NCI-H2227 (cell line): ENCODE data around the gene C10orf105.

ENCODE experiments used
- DNase-seq: peaks from one replicate; lab custom pipeline; 2025; ENCODE audit not compliant: unreplicated experiment; lab: John Stamatoyannopoulos, UW

The C10orf105 gene

DNA sequence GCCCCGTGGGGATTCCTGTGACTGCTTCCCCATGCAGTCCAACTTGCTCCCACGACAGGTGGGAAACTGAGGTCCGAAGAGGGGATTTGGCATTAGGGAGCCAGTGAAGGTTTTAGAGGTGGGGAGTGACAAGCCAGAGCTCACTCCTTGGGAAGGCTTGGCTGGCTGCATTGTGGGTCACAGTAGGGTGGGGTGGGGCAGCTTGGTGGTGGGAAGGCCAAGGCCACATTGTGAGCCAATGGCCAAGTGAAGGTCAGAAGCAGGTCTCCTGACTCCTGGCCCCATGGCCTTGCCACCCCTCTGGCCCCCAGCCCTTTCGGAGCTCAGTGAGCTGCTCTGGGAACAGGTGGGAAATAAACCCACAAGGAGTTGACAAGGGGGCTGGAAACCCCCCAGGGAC lies 2.5 kb downstream of the C10orf105 start:
- no peak for DNase-seq

DNA sequence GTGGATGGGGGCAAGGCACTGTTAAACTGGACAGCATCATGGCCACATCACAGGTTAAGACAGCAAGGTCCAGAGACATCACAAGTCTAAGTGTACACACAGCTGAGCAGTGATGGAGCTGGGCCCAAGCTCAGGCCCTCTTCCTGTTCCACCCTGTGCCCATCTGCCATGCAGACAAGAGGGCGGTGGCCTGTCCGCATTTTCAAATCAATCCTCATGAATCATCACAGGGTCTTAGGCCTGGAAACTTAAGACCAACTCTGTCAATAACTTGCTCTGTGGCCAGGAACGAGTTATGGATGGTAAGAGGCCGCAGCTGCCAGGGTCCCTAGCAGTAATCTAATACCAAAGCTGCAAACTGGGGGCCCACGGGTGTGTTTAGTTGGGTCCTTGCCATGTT lies 3.2 kb downstream of the C10orf105 start:
- no peak for DNase-seq

DNA sequence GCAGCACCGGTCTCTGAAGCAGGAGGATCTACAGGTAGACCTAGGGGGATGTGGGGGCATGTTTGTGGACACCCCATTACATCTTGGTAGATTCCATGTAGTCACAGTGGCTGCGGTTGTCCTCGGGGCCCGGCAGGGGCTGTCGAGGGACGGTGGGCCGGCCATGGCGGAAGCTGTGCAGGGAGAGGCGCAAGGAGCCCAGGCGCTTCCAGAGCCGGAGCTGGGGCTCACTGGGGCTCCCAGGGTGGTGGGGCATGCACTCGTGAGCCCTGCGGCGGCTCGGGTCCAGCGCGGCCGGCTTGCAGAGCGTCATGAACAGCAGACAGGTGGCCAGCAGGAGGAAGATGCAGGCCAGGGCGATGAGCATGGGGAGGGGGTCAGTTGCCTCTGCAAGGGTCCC lies 3.7 kb downstream of the C10orf105 start:
- no peak for DNase-seq

GRCh38 chr10:71715026-71715425 lies 4.6 kb downstream of the C10orf105 start:
- no peak for DNase-seq

DNA sequence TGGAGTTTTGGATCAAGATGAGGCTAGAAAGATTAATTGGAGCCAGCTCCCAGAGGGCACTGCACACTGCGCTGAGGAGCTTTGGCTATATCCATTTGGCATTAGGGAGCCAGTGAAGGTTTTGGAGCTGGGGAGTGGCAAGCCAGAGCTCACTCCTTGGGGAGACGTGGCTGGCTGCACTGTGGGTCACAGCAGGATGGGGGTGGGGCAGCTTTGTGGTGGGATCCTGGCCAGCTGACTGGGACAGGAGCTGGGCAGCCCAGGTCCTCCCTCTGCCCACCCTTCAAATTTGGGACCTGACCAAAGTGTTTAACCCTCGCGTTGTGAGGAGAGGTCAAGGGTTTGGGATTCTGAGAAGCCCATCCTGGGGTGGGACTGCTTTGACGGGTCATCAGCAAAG lies 5.0 kb downstream of the C10orf105 start:
- DNase-seq, result no peak

- no peak for DNase-seq
Measured at GRCh38 chr10:71714031-71714410, 5.6 kb downstream of the C10orf105 start.

DNA sequence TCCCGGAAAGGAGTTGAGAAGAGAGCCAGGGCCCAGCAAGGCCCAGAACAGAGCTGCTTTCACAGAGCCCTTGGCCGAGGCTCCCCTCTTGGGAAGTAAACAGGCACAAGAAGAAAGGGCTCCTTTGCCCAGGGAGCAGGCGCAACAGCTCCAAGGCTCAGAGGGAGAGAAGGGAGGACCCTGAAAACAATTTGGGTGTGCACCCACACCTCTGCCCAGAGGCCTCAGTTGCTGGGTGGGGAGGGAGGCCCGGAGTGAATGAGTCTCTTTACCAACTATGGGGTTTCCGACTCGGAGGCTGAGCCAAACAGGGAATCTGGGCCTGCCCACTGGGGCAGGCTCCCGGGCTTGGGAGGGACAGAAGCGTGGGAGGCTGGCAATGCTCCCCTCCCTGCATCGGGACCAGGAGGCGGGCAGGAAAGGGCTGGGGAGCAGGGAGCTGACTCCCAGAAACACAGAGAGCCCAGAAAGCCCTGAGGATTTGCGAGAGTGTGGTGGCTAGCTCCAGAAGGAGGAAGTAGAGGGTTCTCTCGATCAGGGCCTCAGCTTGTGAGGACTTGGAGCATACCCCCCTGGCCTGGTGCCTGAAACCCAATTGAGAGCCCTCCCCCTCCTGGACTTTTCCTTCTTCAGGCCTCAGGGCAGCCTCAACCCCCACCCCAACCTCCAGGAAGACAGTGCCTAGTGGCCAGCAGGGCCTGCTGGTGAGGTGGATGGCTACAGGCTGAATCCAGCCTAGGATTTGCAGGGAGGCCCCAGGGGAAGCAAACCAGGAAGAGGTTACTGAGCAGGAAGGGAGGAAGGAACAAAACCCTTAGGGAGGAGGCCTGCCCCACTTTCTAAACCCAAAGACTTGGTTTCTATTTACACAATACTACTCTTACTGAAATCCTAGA lies 6.2 kb downstream of the C10orf105 start:
- no peak for DNase-seq

GRCh38 chr10:71712572-71713134 lies 6.9 kb downstream of the C10orf105 start:
- DNase-seq, result no peak

DNA sequence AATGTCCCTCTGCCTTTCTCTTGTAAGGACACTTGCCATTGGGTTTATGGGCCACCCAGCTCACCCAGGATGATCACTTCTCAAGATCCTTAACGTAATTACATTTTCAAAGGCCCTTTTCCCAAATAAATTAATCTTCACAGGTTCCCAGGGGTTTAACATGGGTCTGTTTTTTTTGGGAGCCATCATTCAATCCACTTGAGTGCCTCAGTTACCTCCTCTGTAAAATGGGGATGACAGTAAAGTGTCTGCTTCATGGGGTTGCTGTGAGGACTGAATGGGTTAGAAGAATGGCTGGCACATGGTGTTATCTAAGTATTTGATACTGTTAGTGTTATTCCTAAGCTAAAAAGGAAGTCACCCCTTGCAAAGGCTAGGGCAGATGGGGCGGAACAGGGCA lies 7.4 kb downstream of the C10orf105 start:
- DNase-seq, result no peak

DNA sequence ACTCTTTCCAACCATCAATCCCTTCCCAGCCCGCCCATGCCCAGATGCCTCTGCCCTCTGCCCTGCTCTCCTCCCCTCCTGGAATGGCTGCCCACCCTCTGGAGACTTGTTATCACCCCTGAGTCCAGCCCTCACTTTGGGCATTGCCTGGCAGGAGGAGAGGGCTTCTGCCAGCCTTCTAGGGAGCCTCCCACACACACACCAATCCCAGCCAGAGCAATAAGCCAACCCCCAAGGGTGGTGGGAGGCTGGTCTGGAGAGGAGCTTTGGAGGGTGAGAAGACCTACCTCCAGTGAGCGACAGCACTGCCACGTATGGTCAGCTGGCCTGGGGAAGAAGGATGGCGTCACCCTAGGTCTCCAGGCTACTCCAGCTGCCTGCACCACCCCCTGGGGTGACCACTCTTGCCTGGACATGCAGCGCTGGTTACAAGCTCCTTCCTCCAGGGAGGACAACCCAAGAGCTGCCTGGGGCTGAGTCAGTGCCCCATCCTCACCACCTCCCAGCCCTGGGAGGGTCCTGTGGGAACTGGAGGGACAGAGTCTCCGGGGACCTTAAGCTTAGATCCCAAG lies 8.4 kb downstream of the C10orf105 start:
- DNase-seq, result no peak

- DNase-seq, result no peak
Measured at GRCh38 chr10:71710519-71710918, 9.1 kb downstream of the C10orf105 start.

DNA sequence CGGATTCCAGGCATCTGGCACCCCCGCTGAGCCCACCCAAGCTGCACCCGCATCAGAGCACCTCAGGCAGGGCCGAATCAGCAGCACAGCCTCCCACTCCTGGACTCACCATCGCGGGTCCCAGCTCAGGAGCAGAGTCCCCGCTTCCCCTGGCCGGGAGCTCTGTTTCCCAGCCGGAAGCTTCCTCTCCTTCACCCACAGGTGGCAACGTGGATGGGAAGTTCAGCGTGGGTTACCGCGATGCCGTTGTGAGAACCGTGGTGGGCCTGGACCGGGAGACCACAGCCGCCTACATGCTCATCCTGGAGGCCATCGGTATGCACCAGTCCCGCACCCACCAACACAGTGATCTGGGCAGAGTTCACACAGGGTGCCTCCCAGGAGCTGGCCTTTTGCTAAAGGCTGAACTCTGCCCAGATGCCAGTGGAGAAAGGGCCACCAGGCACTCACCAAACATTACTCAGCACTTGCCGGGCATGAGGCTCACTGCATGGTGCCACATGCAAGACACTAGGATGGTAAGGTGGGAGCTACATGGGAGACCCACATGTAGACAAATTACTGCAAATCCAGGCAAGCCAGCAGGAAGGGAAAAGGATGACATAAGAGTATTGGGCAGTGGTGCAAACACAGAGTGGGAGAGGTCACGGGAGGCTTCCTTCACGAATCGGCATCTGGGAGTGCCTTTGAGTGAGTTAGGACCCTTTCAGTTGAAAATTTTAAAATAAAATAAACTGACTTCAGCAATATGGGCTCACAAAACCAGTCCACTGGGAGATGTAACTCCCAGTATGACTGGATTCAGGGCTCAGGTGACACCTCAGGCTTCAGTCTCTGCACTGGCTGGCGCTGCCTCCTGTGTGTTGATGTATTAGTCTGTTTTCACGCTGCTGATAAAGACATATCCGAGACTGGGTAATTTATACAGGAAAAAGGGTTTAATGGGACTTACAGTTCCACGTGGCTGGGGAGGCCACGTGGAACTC lies 10.4 kb downstream of the C10orf105 start:
- DNase-seq, result no peak

DNA sequence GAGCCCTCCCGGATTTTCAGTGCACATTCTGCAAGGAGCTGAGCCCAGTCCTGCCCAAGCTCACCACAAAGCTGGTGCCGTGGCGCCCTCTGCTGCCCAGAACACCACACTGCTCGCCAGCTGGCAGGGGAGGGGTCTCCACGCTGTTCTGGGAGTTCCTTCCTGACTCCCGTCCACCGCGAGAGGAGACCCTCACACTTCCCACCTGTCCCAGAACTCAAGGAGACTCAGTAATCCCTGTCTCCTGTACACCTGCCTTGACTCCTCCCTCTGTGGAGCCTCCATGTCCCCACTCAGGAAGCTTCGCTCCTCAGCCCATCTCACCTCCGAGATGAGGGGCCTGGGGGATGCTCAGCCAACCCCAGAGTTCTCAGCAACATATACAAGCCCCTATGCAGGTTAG lies 11.3 kb downstream of the C10orf105 start:
- DNase-seq, result peak; percentile 72

GRCh38 chr10:71707240-71707789 lies 12.3 kb downstream of the C10orf105 start:
- DNase-seq, result no peak

DNA sequence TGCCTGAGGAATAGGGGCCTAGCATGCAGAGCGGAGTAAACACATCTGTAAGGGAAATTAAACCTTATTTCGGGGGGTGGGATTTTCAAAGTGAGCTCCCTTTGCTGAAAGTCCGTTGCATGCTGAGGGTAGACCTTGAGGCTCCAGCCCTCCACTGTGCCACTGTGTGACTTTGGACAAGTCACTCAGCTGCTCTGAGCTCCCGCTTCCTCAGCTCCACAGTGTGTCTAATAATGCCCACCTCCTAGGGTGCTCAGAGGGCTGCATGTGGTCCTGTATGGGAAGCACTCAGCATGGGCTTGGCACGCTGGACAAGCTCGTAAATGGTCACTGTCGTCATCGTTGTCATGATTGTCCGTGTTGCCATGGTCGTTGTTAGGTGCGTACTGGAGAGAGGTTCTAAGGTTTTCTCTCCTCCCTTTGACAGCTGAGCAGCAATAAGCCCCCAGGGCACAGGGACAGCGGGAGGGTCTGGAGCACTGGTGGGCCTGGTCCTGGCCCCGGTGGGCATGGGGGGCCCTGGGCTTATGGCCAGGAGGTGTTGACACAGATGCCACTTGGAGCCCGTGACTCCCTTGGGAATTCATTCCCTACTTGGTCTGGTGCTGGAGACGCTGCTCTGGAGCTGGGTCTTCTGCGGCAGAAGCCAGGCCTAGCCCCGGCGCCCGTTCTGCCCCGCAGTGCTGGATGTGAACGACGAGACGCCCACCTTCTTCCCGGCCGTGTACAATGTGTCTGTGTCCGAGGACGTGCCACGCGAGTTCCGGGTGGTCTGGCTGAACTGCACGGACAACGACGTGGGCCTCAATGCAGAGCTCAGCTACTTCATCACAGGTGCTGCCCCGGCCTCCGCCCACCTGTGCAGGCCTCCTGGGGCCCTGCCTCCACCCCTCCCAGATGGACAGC lies 13.1 kb downstream of the C10orf105 start:
- no peak for DNase-seq

- no peak for DNase-seq
Measured at GRCh38 chr10:71705582-71705981, 14.0 kb downstream of the C10orf105 start.

DNA sequence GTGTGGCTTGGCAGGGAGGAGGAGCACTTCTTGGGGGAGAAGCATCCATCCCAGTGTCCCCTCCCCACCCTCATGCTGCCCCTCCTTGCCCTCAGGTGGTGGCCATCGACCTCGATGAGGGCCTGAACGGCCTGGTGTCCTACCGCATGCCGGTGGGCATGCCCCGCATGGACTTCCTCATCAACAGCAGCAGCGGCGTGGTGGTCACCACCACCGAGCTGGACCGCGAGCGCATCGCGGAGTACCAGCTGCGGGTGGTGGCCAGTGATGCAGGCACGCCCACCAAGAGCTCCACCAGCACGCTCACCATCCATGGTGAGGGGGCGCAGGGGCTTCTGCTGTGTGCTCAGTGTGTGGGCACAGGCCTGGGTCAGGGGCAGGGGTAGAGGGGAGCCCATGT lies 14.8 kb downstream of the C10orf105 start:
- no peak for DNase-seq

DNA sequence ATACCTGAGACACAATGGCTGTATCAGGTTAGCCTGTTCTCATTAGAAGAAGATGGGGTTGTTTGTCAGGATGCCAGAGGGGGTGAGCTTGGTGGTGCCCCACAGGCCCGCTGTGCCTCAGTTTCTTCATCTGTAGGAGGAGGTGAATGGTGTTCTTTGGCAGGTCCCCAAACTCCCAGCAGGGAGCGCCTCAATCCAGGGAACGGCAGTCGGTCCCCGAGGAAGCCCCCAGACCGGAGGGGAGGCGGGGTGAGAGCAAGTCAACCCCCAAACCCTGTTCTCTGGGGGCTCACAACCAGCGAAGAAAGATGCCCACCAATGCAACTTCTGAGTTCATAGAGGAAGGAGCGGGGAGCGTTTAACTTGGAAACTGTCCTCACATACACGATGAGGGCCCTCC lies 16.0 kb downstream of the C10orf105 start:
- no peak for DNase-seq

- DNase-seq, result no peak
Measured at GRCh38 chr10:71701496-71702132, 18.0 kb downstream of the C10orf105 start.
